HG02798 (cell line): ENCODE measurements around the gene KIF16B.

ENCODE experiments used
- ATAC-seq: cut with Tn5 transposase; IDR thresholded peaks from one replicate; pipeline ENCODE4 v1.9.1; 2021; ENCODE audit warnings: mild to moderate bottlenecking; ENCODE audit not compliant: unreplicated experiment, poor library complexity

KIF16B gene

GRCh38 chr20:16408981-16409380 is 164.3 kb downstream of the KIF16B start:
- no peak for ATAC-seq

- no peak for ATAC-seq
Measured at GRCh38 chr20:16407251-16408067, 165.8 kb downstream of the KIF16B start.

GRCh38 chr20:16405254-16405653 is 168.0 kb downstream of the KIF16B start:
- ATAC-seq: no peak

- ATAC-seq: no peak
Measured at GRCh38 chr20:16404640-16405039, 168.6 kb downstream of the KIF16B start.

- ATAC-seq: no peak
Measured at GRCh38 chr20:16404171-16404570, 169.1 kb downstream of the KIF16B start.

- ATAC-seq: no peak
Measured at GRCh38 chr20:16400234-16400633, 173.0 kb downstream of the KIF16B start.

- no peak for ATAC-seq
Measured at GRCh38 chr20:16399801-16400200, 173.4 kb downstream of the KIF16B start.

GRCh38 chr20:16397086-16397485 is 176.2 kb downstream of the KIF16B start:
- no peak for ATAC-seq

GRCh38 chr20:16395366-16395765 is 177.9 kb downstream of the KIF16B start:
- ATAC-seq: no peak

GRCh38 chr20:16394784-16395183 is 178.5 kb downstream of the KIF16B start:
- no peak for ATAC-seq

- no peak for ATAC-seq
Measured at GRCh38 chr20:16393836-16394235, 179.4 kb downstream of the KIF16B start.

GRCh38 chr20:16393297-16393696 is 180.0 kb downstream of the KIF16B start:
- ATAC-seq: no peak

GRCh38 chr20:16392346-16392745 is 180.9 kb downstream of the KIF16B start:
- ATAC-seq: peak; percentile 97

- ATAC-seq: no peak
Measured at GRCh38 chr20:16390991-16391390, 182.3 kb downstream of the KIF16B start.

- peak; percentile 36 for ATAC-seq
Measured at GRCh38 chr20:16388731-16389130, 184.5 kb downstream of the KIF16B start.

- no peak for ATAC-seq
Measured at GRCh38 chr20:16387666-16388065, 185.6 kb downstream of the KIF16B start.

GRCh38 chr20:16385891-16386290 is 187.4 kb downstream of the KIF16B start:
- no peak for ATAC-seq

- no peak for ATAC-seq
Measured at GRCh38 chr20:16385462-16385861, 187.8 kb downstream of the KIF16B start.

- ATAC-seq: no peak
Measured at GRCh38 chr20:16381444-16381843, 191.8 kb downstream of the KIF16B start.

GRCh38 chr20:16378712-16379370 is 194.4 kb downstream of the KIF16B start:
- no peak for ATAC-seq

- no peak for ATAC-seq
Measured at GRCh38 chr20:16378122-16378521, 195.1 kb downstream of the KIF16B start.

- no peak for ATAC-seq
Measured at GRCh38 chr20:16369441-16369840, 203.8 kb downstream of the KIF16B start.
